VCaP (cell line): ENCODE results near the gene FAM124A.

Experiments
- H3K27ac ChIP-seq: fragments of 450-650 bp; 2 replicates; pipeline ENCODE4 v1.5.1; 2017
- CTCF ChIP-seq: fragments of 450-650 bp; conservative IDR thresholded peaks from 2 replicates; pipeline ENCODE4 v1.5.1; 2017; ENCODE audit warnings: mild to moderate bottlenecking, moderate library complexity

The FAM124A gene

GRCh38 chr13:51249255-51249654 lies 27.1 kb downstream of the FAM124A start:
- no peak for TF ChIP-seq CTCF
- H3K27ac ChIP-seq = no peak overlapping the region

- peak; percentile 30; the same call in 1 of the 2 replicates for TF ChIP-seq CTCF
- no peak overlapping the region for H3K27ac ChIP-seq
Measured at GRCh38 chr13:51249770-51250741, 27.9 kb downstream of the FAM124A start.

- no peak overlapping the region for H3K27ac ChIP-seq
- no peak for TF ChIP-seq CTCF
Measured at GRCh38 chr13:51251480-51251879, 29.3 kb downstream of the FAM124A start.

DNA sequence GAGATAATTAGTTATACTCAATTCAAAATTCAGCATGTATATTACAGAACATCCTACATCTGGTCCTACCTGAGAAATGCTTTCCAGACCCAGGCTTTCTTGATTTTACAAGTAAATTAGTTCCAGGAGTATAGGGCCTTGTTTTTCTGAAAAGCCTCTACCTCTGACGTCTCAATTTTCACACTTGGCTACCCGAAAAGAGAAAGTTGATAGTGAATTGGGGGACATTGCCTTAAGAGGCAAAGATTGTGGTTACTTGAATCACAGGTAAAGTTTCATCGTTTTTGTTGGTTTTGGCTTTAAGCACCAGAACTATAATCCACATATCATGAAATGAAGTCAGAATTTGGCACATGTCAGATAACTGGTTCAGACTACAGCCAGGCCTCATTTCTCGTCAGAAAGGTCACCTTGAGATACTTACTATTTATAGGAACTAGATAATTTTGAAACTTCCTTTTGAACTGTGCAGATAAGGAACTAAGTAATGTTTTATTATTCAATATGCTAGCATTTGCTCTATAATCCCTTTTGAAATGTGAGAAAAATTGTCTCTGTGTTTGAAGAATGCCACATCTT lies 30.8 kb downstream of the FAM124A start:
- TF ChIP-seq CTCF = no peak
- no peak overlapping the region for H3K27ac ChIP-seq

DNA sequence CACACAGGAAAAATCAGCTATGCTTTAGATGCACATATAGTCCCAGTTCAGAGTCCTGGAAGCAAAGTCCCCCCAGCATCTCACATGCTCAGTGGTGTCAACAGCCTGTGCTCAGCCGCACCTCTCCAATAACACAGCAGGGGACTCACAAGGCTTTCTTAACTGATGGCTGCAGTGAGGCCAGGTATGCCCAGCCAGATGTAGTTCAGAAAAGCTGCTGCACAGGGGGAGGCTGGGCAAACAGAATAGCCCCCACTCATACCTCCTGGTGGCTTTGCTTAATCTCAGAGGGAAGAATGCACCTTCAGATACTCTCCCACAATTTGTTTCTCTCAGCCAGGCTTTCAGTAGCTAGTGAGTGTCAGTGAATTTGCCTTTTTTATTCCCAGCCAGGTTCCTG lies 33.4 kb downstream of the FAM124A start:
- TF ChIP-seq CTCF = no peak

GRCh38 chr13:51257187-51257586 lies 35.0 kb downstream of the FAM124A start:
- no peak overlapping the region for H3K27ac ChIP-seq
- no peak for TF ChIP-seq CTCF

More for the DNA sequence above, 33.4 kb downstream of the FAM124A start:
- H3K27ac ChIP-seq = no peak overlapping the region
